ENCODE results near the gene PPP1CA.

The PPP1CA gene

DNA sequence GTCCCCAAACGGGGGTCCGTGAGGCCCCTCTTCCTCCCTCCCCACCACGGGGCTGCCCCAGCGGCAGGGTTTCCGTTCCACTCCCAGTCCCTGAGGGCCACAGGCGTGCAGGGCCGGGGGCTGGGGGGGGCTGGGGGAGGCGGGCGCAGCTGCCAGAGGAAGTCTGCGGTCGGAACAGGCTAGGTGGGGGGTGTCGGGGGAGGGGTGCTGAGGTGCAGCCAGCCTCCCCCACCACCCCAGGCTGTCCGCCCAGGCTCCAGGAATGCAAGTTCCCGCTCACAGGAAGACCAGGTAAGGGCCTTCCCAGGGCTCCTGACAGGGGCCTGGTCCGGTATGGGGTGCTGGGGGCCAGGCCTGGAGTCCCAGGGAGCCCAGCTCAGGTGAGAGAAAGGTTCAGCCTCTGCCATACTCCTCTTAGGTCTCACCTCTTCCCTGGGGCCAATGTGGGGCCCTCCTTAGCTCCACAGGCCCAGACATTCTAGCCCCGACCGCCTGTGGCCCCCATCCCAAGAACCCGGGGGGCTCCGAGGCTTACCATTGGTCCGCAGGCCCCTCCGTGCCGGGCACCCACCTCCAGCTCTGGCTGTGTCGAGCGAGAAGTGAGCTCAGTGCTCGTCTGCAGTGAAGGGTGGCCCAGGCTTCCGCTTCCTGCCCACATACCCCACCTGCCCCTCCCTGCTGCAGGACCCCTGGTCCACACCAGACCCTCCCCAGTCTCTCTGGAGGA lies 35.6 kb upstream of the PPP1CA start, which contains the start of gene PTPRCAP:
Gene PTPRCAP, minus strand, starts transcription at position 601 of the 727 bp plus-strand sequence. Its CDS starts 63 bp downstream, at position 538.
- Histone ChIP-seq H3K4me1 (ENCODE audit: insufficient read depth, low read length) (peaks cover 68% of the 10 kb centered on the region), H3K9ac (ENCODE audit: low read depth, low read length) (peak within 1 kb of the TSS; percentile 99), H2AFZ (ENCODE audit: low read depth, low read length) (no peak within 1 kb of the TSS), H3K27ac (ENCODE audit: low read length) (peak within 1 kb of the TSS; percentile 100), H3K4me2 (ENCODE audit: insufficient read depth, low read length) (peak within 1 kb of the TSS; percentile 99), H3K9me3 (ENCODE audit: insufficient read depth, low read length, severe bottlenecking) (no peaks in the 10 kb centered on the region), H3K4me3 (ENCODE audit: low read depth in 1 of 2, low read length in 2 of 2) (peak within 1 kb of the TSS; percentile 85 to 92), H4K20me1 (ENCODE audit: insufficient read depth, low read length) (peaks cover 50% of the 10 kb centered on the region), H3K27me3 (ENCODE audit: insufficient read depth, low read length, poor library complexity) (no peaks in the 10 kb centered on the region), H3K36me3 (ENCODE audit: insufficient read depth, low read length) (peaks cover 70% of the 10 kb centered on the region), H3K79me2 (ENCODE audit: insufficient read depth, low read length) (peaks cover 79% of the 10 kb centered on the region)
- DNase-seq (peak; percentile 94), ATAC-seq (ENCODE audit: insufficient read depth, low read depth) (peak; percentile 69)
- no peak for TF ChIP-seq EZH2 (IDR thresholded peaks at IDR 0.05; ENCODE audit: borderline replicate concordance, low read depth, low read length, severe bottlenecking)
- TF ChIP-seq, protein P1, sequence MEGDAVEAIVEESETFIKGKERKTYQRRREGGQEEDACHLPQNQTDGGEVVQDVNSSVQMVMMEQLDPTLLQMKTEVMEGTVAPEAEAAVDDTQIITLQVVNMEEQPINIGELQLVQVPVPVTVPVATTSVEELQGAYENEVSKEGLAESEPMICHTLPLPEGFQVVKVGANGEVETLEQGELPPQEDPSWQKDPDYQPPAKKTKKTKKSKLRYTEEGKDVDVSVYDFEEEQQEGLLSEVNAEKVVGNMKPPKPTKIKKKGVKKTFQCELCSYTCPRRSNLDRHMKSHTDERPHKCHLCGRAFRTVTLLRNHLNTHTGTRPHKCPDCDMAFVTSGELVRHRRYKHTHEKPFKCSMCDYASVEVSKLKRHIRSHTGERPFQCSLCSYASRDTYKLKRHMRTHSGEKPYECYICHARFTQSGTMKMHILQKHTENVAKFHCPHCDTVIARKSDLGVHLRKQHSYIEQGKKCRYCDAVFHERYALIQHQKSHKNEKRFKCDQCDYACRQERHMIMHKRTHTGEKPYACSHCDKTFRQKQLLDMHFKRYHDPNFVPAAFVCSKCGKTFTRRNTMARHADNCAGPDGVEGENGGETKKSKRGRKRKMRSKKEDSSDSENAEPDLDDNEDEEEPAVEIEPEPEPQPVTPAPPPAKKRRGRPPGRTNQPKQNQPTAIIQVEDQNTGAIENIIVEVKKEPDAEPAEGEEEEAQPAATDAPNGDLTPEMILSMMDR (IDR thresholded peaks at IDR 0.05; ENCODE audit: borderline replicate concordance, extremely low read depth, low read length, poor library complexity, severe bottlenecking): no peak

DNA sequence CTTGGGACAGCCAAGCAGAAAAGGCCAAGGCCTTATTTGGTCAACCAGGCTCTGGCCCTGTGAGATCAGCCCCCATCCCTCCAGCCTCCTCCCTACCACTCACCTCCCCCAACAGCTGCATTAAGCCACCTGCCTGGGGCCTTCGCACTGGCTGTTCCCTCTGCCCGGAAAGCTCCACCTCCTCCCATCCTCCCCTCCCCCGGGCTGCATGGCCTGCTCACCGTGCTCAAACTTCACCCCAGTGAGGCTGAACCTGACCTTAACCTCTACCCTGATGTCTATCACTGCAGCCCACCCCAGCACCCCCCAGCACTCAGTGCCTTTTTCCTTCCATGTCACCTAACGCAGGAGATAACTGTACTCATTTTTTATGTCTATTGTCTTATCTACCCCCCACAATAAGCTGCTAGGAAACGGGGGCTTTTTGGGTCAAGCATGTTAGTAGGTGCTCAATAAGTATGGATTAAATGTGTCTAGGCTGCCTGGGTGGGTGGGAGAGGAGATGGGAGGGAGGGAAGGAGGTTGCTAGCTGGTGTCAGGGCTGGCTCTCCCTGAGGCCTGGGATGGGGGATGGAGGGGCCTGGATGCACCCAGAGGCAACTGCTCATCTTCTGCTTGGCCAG lies 34.9 kb upstream of the PPP1CA start:
- peak; percentile 86 for DNase-seq
- H3K9ac ChIP-seq (ENCODE audit: low read depth, low read length): peak overlapping the region; percentile 99
- TF ChIP-seq, protein P1 (IDR thresholded peaks at IDR 0.05; ENCODE audit: borderline replicate concordance, extremely low read depth, low read length, poor library complexity, severe bottlenecking): no peak
- H3K4me1 ChIP-seq (ENCODE audit: insufficient read depth, low read length): peaks cover 74% of the 10 kb centered on the region
- H4K20me1 ChIP-seq (ENCODE audit: insufficient read depth, low read length): peaks cover 57% of the 10 kb centered on the region
- no peaks in the 10 kb centered on the region for H3K27me3 ChIP-seq (ENCODE audit: insufficient read depth, low read length, poor library complexity)
- peak overlapping the region; percentile 85 to 92 for H3K4me3 ChIP-seq (ENCODE audit: low read depth in 1 of 2, low read length in 2 of 2)
- ATAC-seq (ENCODE audit: insufficient read depth, low read depth): peak; percentile 47
- peak overlapping the region; percentile 99 for H3K4me2 ChIP-seq (ENCODE audit: insufficient read depth, low read length)
- H3K9me3 ChIP-seq (ENCODE audit: insufficient read depth, low read length, severe bottlenecking): no peaks in the 10 kb centered on the region
- peaks cover 77% of the 10 kb centered on the region for H3K36me3 ChIP-seq (ENCODE audit: insufficient read depth, low read length)
- H3K79me2 ChIP-seq (ENCODE audit: insufficient read depth, low read length): peaks cover 84% of the 10 kb centered on the region
- H3K27ac ChIP-seq (ENCODE audit: low read length): peak overlapping the region; percentile 100
- no peak overlapping the region for H2AFZ ChIP-seq (ENCODE audit: low read depth, low read length)

DNA sequence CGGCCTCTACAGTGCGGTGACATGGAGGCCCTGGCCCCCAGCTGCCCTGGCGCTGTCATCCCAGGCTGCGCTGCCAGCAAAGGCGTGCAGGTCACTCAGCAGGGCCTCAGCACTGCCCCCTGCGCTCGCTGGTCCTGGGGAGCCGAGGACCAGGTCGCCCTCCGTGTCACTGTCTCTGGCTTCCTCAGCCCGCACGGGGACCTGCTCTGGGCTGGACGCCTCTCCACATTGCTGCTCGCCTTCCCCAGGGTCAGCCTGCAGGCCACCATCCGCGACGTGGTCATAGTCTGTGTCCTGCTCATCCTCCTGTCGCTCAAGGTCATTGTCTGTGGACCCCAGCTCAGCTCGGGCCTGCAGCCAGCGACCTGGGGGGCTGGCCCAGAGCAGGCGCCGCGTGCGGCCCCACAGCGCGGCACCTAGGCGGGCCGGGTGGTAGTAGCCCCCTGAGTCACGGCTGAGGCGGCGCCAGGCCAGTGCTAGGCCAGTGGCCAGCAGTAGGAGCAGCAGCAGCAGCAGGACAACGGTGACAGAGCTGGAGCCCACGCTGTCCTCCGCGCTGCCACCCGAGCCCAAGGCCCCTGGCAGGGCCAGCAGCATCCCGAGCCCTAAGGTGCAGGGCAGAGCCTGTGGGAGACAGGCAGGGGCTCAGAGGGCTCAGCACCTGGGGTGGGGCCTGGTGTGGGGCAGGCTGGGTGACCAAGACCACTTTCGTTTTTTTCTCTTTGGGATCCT lies 34.2 kb upstream of the PPP1CA start:
- H3K4me1 ChIP-seq (ENCODE audit: insufficient read depth, low read length): peaks cover 79% of the 10 kb centered on the region
- peak overlapping the region; percentile 99 for H3K9ac ChIP-seq (ENCODE audit: low read depth, low read length)
- DNase-seq: no peak

More for the DNA sequence above, 34.2 kb upstream of the PPP1CA start:
- no peak overlapping the region for H2AFZ ChIP-seq (ENCODE audit: low read depth, low read length)
- peaks cover 57% of the 10 kb centered on the region for H4K20me1 ChIP-seq (ENCODE audit: insufficient read depth, low read length)
- peak overlapping the region; percentile 99 for H3K4me2 ChIP-seq (ENCODE audit: insufficient read depth, low read length)
- peaks cover 89% of the 10 kb centered on the region for H3K79me2 ChIP-seq (ENCODE audit: insufficient read depth, low read length)
- peak overlapping the region; percentile 100 for H3K27ac ChIP-seq (ENCODE audit: low read length)
- H3K9me3 ChIP-seq (ENCODE audit: insufficient read depth, low read length, severe bottlenecking): no peaks in the 10 kb centered on the region
- peak overlapping the region; percentile 85 to 92 for H3K4me3 ChIP-seq (ENCODE audit: low read depth in 1 of 2, low read length in 2 of 2)
- peaks cover 82% of the 10 kb centered on the region for H3K36me3 ChIP-seq (ENCODE audit: insufficient read depth, low read length)
- TF ChIP-seq, protein P1 (IDR thresholded peaks at IDR 0.05; ENCODE audit: borderline replicate concordance, extremely low read depth, low read length, poor library complexity, severe bottlenecking): no peak
- TF ChIP-seq EZH2 (IDR thresholded peaks at IDR 0.05; ENCODE audit: borderline replicate concordance, low read depth, low read length, severe bottlenecking): no peak
- ATAC-seq (ENCODE audit: insufficient read depth, low read depth): no peak
- H3K27me3 ChIP-seq (ENCODE audit: insufficient read depth, low read length, poor library complexity): no peaks in the 10 kb centered on the region
